Fibroblast of gingiva (primary cell): Measurements from ENCODE around the gene MACO1.

Source experiments
- DNase-seq: peaks from one replicate; pipeline ENCODE4 v3.0.0-alpha.2; 2011; ENCODE audit warnings: low read depth

Gene MACO1

GRCh38 chr1:25543005-25543424, 112.3 kb downstream of the MACO1 start:
- no peak for DNase-seq

- peak; percentile 68 for DNase-seq
Measured at GRCh38 chr1:25543425-25544242, 112.9 kb downstream of the MACO1 start, which contains the start of gene LDLRAP1. LDLRAP1 (plus strand) TSS chr1:25543606; CDS start chr1:25543699, 93 bp downstream.

GRCh38 chr1:25544243-25544764, 113.6 kb downstream of the MACO1 start:
- no peak for DNase-seq

GRCh38 chr1:25544819-25545218, 114.1 kb downstream of the MACO1 start:
- peak; percentile 59 for DNase-seq

- no peak for DNase-seq
Measured at GRCh38 chr1:25545767-25546166, 115.1 kb downstream of the MACO1 start.

- DNase-seq, result no peak
Measured at GRCh38 chr1:25546193-25546592, 115.5 kb downstream of the MACO1 start.

GRCh38 chr1:25548601-25549000, 117.9 kb downstream of the MACO1 start:
- DNase-seq, result no peak

- no peak for DNase-seq
Measured at GRCh38 chr1:25549273-25550154, 118.8 kb downstream of the MACO1 start.
